Ovary (tissue), 9 donors: ENCODE measurements around the gene COG6. TPM values are rescaled to one million over a fixed set of nuclear protein-coding genes. Genes with fewer than 3 reads are reported as not detected.

Source experiments
- DNase-seq, 5 donors: peaks; one replicate each; pipeline ENCODE4 v3.0.0-alpha.2; 2019 to 2020
- H3K27ac ChIP-seq, 2 donors: fragments of 200-600 bp; one replicate each; pipeline versions ENCODE4 v1.5.1 to v1.8.0; 2019 to 2022
- H3K27me3 ChIP-seq: fragments of 200-600 bp; one replicate; pipeline ENCODE4 v1.8.0; 2022
- H3K36me3 ChIP-seq: fragments of 200-600 bp; sonication (generic); one replicate; pipeline ENCODE4 v1.5.1; 2019
- H3K4me1 ChIP-seq: one replicate; pipeline ENCODE4 v1.8.1; 2013; ENCODE audit warnings: mild to moderate bottlenecking, moderate library complexity; ENCODE audit not compliant: insufficient read depth
- H3K4me3 ChIP-seq: fragments of 200-600 bp; sonication (generic); one replicate; pipeline ENCODE4 v1.5.1; 2017
- H3K9me3 ChIP-seq, 2 donors: fragments of 200-600 bp in 1 of 2; sonication (generic) in 1 of 2; one replicate each; pipeline versions ENCODE4 v1.5.1 to v1.8.1; 2013 to 2019; ENCODE audit warnings: mild to moderate bottlenecking in 1 of 2, moderate library complexity in 1 of 2
- CTCF ChIP-seq, 3 donors: fragments of 450-650 bp in 2 of 3; fragments of 200-600 bp in 1 of 3; IDR thresholded peaks; one replicate each; pipeline versions ENCODE4 v1.5.1 to v1.8.0; 2016 to 2022; ENCODE audit warnings: antibody characterized with exemption in 3 of 3, mild to moderate bottlenecking in 1 of 3
- EP300 ChIP-seq: sonication (generic); formaldehyde crosslinking; IDR thresholded peaks from one replicate; pipeline ENCODE4 v1.6.1; 2017; ENCODE audit warnings: antibody characterized with exemption
- POLR2A ChIP-seq: fragments of 450-650 bp; IDR thresholded peaks from one replicate; pipeline ENCODE4 v1.6.1; 2017; ENCODE audit warnings: antibody characterized with exemption, mild to moderate bottlenecking, moderate library complexity
- WGBS, 3 donors: extraction: QIAGEN DNeasy Blood & Tissue Kit in 1 of 3; methylation state at CpG; one replicate each; pipeline versions ENCODE4 v1.1.5 to v1.1.7; 2013 to 2017; 5-methylcytosine and 5-hydroxymethylcytosine counted together
- intact Hi-C, 4 donors: fragments of 100-400 bp; cut with DNase I; formaldehyde crosslinking; loops; one replicate each; pipeline versions ENCODE4 v1.11.0 to v1.15.1; 2022 to 2023
- polyA plus RNA-seq, 2 donors: library from polyadenylated mRNA; stranded (reverse); fragments of 200-250 nt in 1 of 2; fragments of 350-450 nt in 1 of 2; fragmentation: Illumina TruSeq in 1 of 2; extraction: RNeasy Lipid Tissue Mini Kit (QIAGEN cat#74804) in 1 of 2; gene quantifications; one replicate each; pipeline ENCODE4 v1.2.3, GENCODE V29; 2013 to 2014
- total RNA-seq, 7 donors: library from RNA; depleted of rRNA in 2 of 7; stranded (reverse); fragments of >200 nt in 2 of 7; fragmentation: NEBNext Ultra II Directional in 3 of 7; extraction: Animal tissue kit (Norgen Biotek cat#: 25700) in 3 of 7; gene quantifications; one replicate each; pipeline versions ENCODE4 v1.1.0 to v1.2.4, GENCODE V29; 2016 to 2023
- donor health status: DM: no; HTN: no; CAD: no; lungs with moderate emphysema.
- donor health status: DM: no; HTN: no; CAD: no.
- donor health status: Bipolar disorder and iron deficiency.
- donor health status: DM: yes; HTN: yes; CAD: no.
- donor health status: DM: no; HTN: no; CAD: no.
- donor health status: DM: yes; HTN: yes; CAD: no.

Gene COG6
- total and polyA plus RNA-seq, 9 donors: 10.8 to 45.5 (median 32.6) TPM

GRCh38 chr13:39665763-39666162, 10.3 kb downstream of the COG6 start:
- no peaks in the 10 kb centered on the region for H3K27me3 ChIP-seq
- intact Hi-C loops: no loop called here
- no peak overlapping the region for H3K4me3 ChIP-seq
- H3K4me1 ChIP-seq: no peaks in the 10 kb centered on the region
- DNase-seq: no peak
- H3K9me3 ChIP-seq: no peaks in the 10 kb centered on the region
- 89 to 98% (median 92%) methylated on average over 1 of the region's 1 CpG for WGBS, 3 donors
- no peaks in the 10 kb centered on the region for H3K36me3 ChIP-seq
- no peak overlapping the region for H3K27ac ChIP-seq
- TF ChIP-seq EP300 (no peak), CTCF (IDR thresholded peaks at IDR 0.05) (no peak), POLR2A (no peak)

DNA sequence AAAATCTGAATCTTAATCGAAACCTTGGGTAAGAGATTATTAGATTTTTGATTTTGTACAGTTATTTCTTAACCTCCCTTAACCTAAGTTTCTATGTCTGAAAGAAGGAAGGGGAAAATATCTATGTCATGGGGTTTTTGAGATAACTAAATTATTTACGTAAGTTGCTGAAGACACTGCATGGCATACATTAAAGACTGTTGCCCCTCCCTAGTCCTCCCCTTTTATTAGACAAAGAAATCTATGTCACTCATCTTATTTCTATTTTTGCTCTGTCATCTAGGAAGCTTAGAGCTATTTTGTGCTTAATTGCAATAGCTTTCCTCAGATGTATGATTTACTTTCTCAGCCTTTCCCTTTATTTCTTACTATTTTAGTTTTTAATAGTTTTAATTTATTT, 15.0 kb downstream of the COG6 start:
- no peaks in the 10 kb centered on the region for H3K27me3 ChIP-seq
- WGBS, 3 donors: 94 to 98% (median 96%) methylated on average over 2 of the region's 2 CpGs
- DNase-seq: no peak
- H3K27ac ChIP-seq: no peak overlapping the region
- no peak for TF ChIP-seq POLR2A
- no peak for TF ChIP-seq EP300
- no peak overlapping the region for H3K4me3 ChIP-seq
- H3K4me1 ChIP-seq: no peaks in the 10 kb centered on the region
- no peaks in the 10 kb centered on the region for H3K36me3 ChIP-seq
- intact Hi-C loops: no loop called here
- H3K9me3 ChIP-seq: no peaks in the 10 kb centered on the region

GRCh38 chr13:39672378-39673132, 17.1 kb downstream of the COG6 start:
- Histone ChIP-seq H3K36me3 (no peaks in the 10 kb centered on the region), H3K4me3 (no peak overlapping the region), H3K27me3 (no peaks in the 10 kb centered on the region), H3K27ac (no peak overlapping the region), H3K4me1 (no peaks in the 10 kb centered on the region), H3K9me3 (no peaks in the 10 kb centered on the region)
- 96 to 98% (median 96%) methylated on average over 3 of the region's 3 CpGs for WGBS, 3 donors
- TF ChIP-seq EP300: no peak
- no peak for TF ChIP-seq POLR2A
- no peak for TF ChIP-seq CTCF (IDR thresholded peaks at IDR 0.05)
- intact Hi-C loops: no loop called here
- no peak for DNase-seq

DNA sequence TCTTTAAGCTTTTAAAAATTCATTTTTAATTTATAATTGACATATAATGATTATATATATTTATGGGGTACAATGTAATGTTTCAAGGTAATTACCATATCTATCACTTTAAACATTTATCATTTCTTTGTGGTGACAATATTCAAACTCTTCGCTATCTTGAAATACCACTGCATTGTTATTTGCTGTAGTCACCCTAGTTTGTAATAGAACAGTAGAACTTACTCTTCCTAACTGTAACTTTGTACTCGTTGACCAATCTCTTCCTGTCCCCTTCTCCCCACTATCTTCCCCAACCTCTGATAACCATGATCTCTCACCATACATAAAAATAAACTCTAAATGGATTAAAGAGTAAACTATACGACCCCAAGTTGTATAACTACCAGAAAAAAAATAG, 20.4 kb downstream of the COG6 start:
- Histone ChIP-seq H3K27me3 (no peaks in the 10 kb centered on the region), H3K9me3 (no peaks in the 10 kb centered on the region), H3K4me3 (no peak overlapping the region), H3K27ac (no peak overlapping the region), H3K36me3 (no peaks in the 10 kb centered on the region), H3K4me1 (no peaks in the 10 kb centered on the region)
- 54 to 56% (median 54%) methylated on average over 3 of the region's 3 CpGs for WGBS, 3 donors
- TF ChIP-seq EP300: no peak
- TF ChIP-seq POLR2A: no peak
- no peak for TF ChIP-seq CTCF (IDR thresholded peaks at IDR 0.05)
- intact Hi-C loops: no loop called here
- DNase-seq: no peak

- peak in 1 of 5 donors; percentile 25 for DNase-seq
- no peaks in the 10 kb centered on the region for H3K4me1 ChIP-seq
- 98% methylated on average over 1 of the region's 1 CpG for WGBS, 3 donors
- no peaks in the 10 kb centered on the region for H3K36me3 ChIP-seq
- no peak overlapping the region for H3K27ac ChIP-seq
- intact Hi-C loops: no loop called here
- no peak for TF ChIP-seq POLR2A
- TF ChIP-seq CTCF (IDR thresholded peaks at IDR 0.05): peak in 1 of 3 donors; percentile 41
- H3K9me3 ChIP-seq: no peaks in the 10 kb centered on the region
- H3K27me3 ChIP-seq: no peaks in the 10 kb centered on the region
- no peak overlapping the region for H3K4me3 ChIP-seq
Measured at GRCh38 chr13:39676315-39676876, 20.9 kb downstream of the COG6 start.
